HG02588 (cell line): ENCODE measurements around the gene DOCK1.

Experiments used
- ATAC-seq: cut with Tn5 transposase; IDR thresholded peaks from one replicate; pipeline ENCODE4 v1.9.1; 2021; ENCODE audit warnings: mild to moderate bottlenecking, moderate library complexity; ENCODE audit not compliant: unreplicated experiment

The DOCK1 gene

DNA sequence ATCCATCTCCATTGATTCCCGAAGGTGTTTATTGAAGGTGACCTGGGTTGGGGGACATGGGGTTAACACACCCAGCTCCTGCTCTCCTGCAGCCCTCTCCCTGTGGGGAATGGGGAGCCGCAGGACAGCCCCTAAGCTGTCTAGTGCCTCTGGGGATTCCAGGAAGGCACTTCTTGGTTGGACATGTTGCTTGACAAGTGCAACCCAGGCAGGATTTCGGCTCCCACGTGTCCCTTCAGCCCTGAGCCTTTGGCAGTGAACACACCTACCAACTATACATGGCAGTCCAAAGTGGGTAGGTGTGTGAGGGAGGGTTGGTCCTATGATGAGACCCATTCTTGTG is 43.9 kb downstream of the DOCK1 start:
- ATAC-seq: no peak

DNA sequence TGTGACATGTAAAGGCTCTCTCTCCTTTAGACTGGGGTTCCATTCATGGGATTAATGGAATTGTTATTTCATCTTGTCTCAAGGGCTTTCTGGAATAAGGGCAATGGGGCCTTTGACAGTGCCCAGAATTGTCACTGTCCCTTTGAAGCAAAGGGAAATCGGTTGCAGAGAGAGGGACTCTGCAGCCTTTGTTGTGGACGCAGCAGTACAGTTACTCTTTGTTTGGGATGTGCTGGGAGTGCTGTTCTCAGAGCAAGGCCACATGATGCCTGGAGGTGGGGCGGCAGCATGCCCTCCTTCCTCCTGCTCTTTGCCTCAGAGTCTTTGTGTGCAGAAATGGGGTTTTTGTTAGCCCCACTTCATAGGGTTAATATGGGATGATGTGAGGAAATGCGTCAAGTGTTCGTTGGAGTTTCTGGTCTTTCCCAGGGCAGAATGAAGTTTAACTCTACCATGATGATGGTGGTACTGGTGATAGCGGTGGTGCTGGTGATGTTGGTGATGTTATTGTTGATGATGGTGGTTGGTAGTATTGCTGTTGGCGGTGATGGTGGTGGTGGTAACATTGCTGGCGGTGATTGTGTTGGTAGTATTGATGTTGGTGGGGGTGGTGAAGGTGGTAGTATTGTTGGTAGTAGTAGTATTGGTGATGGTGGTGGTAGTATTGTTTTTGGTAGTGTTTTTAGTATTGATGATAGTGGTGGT is 45.3 kb downstream of the DOCK1 start:
- ATAC-seq: no peak

DNA sequence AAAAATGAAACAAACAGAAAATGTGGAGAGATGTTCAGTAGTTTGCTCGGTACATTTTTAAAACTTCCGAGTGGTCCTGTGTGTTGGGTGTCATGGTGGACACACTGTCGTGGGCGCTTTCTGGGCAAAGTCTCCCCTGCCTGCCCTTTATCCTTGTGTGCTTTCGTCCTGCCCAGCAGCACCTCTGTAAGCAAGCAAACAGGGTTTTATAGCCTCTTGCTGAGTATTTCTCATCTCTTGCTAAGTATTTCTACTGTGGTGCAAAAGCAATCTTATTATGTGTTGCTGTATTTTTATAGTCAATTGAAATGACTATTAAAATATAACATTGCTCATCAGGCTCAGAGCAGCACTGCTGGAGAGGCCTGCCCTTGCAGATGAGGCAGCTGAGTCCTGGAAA is 48.7 kb downstream of the DOCK1 start:
- ATAC-seq: no peak

DNA sequence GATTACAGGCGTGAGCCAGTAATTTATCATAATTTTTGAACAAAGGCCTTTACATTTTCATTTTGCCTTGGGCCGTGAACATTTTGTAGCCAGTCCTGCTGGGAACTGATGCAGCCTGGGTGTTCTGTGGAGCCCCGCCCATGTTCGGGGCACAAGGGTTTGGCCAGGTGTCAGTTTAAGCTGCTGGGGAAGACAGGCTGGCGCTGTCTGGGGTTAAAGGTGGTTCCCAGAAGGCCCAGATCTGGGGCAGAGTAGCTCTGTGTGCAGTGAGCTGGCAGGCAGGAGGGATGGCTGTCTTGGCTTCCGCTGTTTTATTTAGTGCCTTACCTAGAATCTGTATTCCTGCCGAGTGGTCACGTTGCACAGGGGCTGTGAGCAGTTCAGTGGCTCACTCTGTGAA is 50.2 kb downstream of the DOCK1 start:
- ATAC-seq: no peak

DNA sequence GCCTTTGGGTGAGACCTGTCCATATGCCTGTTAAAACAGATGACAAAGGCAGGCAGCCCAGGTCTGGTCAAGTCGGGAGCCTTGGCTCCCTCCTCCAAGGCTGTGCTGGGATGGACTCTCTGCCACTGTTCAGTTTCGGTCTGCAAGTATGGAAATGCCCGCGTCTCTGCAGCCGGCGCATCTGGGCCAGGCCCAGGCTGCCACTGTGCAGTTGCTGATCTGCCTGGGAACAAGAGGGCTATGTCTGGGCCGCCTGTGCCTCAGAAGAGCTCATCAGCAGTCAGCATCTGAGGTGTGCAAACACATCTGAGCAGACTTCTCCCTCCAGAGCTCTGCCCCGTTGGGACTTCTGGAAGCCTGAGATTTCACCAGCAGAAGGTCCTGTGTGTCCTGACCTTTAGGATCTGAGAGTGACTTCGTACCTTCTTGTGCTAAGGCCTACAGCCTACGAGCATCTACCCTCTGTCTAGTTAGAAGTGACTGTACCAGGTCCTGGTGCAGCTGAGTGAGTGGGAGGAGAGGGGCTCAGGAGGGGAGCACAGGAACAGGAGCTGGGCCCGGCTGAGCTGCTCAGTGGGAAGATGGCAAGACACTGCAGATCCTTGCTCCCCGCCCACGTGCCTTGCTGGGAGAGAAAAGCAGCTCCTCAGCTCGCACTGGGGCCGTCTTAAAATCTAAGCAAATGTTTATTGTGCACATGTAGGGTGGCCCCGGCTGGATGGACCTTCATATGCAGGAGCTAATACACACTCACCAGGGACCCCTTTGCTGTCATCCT is 50.9 kb downstream of the DOCK1 start:
- ATAC-seq: no peak

DNA sequence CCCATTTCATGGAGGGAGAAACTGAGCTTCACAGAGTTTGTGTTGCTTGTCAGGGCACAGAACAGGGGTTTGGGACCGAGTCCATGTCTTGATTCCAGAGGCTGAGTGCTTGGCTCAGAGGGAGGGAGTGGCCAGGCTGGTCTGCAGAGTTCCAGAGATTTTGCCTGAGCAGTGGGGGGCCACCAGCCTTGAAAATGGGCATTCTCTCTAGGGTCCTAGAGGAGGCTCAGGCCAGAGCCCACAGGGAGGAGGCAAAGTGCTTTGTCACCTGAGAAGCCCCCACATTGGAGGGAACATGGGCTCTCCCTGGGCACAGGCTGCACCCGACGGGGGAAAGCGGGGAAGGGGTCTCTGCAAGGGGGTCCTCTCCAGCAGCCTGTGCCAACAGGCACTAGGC is 51.5 kb downstream of the DOCK1 start:
- ATAC-seq: no peak

DNA sequence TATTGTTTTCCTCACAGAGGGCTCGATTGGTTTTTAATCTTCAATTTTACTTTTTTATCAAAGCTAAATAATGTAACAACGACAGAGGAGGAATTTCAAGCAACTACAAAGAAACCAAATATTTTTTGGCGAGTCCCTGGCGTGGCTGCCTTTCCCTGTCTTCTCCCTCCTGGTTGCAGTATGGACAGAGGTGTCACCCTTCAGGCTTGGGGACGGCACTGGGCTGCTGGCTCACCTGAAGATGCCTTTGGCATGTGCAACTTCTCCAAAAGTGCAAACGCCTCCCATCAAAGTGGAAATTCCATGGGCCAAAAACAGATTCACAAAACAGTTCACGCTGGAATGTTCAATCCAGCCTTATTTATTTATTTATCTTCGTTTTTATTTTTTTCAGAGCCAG is 51.9 kb downstream of the DOCK1 start:
- no peak for ATAC-seq

DNA sequence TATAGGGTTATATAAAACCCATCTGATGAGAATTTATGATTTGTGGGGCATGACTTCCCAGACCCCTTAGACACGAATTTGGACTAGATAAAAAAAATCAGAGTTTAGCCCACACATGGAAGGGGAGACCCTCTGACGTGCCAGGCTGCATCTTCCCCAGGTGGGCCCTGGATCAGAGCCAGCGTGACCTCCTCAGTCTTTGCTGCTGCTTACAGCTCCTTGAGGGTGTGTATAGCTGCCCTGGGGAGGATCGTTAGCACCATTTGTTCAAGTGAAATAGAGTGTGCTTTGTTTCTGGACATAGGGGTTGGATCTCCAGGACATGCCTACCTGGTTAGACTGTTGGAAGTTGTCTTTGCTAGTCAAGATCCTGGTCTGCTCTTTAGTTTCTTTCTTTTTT is 54.2 kb downstream of the DOCK1 start:
- ATAC-seq: no peak

DNA sequence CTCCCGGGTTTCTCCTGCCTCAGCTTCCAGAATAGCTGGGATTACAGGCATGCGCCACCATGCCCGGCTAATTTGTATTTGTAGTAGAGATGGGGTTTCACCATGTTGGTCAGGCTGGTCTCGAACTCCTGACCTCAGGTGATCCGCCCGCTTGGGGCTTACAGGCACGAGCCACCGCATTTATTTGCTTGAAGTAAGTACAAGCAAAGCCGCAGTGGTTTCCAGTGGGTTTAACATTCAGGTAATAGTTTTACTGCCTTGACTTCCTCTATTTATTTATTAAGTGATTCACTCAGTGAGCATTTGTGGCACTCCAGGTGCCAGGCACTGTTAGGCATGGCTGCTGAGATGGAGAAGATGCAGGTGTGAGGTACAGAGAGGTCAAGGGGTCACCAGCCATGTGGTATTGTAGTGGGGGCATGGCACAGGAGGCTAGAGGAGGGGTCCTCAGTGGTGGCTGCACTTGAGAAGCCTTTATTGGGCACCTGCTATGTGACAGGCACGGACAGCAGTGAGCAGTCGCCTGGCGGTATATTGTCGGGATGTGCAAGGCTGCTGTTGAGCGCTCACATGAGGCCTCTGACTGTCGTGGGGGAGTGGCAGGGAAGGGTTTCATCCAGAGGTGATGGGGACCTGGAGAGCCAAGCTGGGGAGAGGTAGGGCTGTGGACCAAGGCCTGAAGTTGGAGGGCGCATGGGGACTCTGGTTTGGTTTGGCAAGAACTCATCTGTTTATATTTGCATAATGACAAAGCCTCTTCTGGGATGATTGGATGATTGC is 54.9 kb downstream of the DOCK1 start:
- no peak for ATAC-seq

DNA sequence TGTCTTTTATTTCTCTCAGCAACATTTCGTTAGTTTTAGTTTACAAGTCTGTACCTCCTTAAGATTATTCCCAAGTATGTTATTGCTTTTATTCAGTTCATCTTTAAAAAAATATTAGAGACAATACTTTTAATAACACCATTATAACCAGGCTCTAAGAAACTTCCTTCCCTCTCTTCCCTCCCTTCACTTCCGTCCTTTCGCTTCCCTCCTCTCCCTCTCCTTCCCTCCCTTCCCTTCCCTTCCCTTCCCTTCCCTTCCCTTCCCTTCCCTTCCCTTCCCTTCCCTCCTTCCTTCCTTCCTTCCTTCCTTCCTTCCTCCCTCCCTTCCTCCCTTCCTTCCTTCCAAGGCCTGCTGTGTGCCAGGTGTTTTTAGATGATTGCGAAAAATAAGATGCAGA is 58.1 kb downstream of the DOCK1 start:
- ATAC-seq: no peak

DNA sequence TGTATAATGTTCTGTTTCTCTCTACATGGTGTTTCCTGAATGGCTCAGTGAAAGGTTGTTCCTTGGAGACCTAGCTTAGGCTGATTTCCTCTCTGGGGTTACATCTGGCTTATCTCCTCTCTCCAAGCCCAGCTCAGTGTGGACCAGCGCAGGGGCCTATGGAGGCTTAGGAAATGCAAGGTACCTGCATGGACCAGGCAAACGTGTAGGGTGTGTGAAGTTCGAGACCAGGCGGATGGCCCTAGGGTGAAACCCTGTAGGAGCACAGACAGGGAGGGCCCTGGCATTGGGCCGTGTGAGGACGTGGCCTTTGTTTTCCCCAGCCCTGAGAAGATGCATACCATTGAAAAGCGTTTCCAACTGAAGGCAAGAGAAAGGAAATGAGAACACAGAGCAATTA is 59.0 kb downstream of the DOCK1 start:
- ATAC-seq: no peak

DNA sequence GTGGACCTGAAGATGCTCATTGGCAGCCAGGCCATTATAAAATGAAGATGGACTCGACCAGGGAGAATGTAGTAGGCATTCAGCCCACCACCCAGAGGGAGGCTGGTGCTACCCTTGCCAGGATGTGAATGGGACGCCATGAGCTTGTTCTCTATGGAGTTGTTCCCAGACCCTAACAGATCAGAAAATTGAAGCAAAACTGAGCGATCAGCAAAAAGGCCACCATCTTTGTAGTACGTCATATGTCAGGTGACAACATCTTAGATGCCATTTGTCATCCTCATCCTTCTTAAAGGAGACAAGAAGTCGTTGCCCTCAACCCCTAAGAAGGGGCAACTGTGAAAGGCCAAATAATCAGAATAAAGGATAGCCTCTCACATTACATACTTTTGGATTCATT is 61.7 kb downstream of the DOCK1 start:
- no peak for ATAC-seq

DNA sequence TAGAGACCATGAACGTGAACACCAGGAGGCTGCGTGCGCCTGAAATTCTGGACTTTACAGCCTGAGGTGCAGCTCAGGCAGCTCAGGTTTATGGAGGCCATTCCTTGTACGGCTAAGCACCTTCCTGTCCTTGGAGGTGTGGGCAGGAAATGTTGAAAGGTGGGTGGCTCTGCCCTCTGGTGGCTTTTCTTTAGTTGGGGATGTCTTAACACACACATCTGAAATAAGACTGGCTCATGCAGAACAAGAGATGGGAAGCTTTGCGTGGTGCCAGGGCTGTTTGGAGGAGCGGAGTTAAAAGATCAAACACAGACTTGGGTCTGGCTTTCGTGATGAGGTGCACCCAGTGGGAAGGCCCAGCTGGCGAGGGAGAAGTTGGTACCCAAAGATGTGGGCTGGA is 64.1 kb downstream of the DOCK1 start:
- no peak for ATAC-seq

DNA sequence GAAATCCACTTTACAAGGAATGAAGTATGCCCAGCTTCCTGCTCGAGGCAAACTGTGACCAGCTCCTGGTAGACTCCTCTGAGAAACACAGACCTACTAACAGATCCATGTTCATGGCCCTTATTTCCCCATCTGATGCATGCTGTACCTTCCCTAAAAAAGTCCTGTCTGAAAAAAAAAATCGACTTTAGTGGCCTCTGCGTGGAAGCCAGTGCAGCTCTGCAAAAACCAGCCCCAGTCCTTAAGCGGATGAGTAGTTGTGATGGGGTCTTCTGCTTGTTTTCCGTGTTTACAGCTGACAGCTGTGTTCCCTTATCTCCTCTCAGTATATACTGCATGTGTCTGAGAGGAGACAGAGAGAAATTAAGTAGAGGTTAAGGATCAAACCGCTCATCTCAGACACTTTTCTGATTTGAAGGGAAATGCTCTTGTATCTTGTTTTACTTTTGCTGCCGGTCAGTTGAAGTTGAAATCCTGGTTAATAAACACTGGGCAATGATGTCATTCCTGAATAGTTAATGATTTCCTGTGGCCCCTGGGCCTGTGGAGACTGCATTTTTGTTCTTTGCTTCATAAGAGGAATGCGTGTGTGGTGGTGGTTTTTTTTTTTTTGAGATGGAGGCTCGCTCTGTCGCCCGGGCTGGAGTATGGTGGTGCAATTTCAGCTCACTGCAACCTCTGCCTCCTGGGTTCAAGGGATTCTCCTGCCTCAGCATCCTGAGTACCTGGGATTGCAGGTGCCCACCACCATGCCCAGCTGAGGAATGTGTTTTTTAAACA is 67.6 kb downstream of the DOCK1 start:
- no peak for ATAC-seq

DNA sequence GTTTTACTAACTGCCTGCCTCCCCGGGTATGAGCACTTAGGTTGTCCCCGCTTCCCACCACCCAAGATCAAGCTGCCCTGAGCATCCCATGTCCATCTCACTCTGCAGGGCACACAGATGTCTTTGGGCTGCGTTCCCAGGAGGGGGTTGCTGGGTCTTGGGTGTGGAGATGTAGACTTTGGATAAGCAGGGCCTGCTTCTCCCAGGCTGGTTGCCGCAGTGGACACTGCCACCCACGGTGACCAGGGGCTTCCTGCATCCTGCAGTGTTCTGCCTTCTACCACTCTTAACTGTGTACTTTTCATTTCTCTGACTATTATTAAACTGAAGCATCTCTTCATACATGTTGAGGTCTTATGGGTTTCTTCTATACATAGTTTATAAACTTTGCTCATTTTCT is 70.0 kb downstream of the DOCK1 start:
- no peak for ATAC-seq

DNA sequence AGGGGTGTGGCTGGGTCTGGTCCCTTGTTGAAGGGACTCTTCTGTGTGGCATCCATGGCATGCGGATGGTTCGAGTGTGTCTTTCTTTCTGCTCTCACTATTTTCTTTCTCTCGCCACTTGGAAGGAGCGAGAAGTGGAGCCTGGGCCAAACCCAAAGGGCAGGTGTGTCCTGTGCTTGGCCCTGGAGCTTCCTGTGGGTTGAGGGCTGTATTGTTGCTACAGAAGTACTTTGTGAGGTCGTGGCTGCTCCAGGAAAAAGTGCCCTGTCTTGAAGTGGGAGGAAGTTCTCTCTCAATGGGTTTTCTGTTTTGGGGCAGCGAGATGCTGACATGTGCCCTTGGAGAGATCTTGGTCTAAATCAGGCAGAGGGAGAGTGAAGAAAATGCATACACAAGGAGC is 72.0 kb downstream of the DOCK1 start:
- ATAC-seq: no peak

DNA sequence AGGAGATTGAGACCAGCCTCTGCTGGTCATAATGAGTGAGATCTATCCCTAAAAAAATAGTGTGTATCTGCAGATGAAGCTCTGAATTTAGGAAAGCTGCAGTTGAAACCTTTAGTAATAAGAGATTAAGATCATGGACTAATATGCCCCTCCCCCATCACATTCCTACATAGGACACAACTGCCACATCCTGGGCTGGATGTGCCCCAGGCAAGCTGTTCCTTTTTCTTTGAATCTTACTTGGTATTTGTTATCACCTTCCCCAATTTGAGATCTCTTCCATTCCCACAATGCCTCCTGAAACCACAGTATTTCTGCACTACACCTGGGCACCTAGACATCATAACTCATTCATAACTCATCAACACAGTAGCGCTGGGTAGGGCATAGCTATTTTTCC is 74.1 kb downstream of the DOCK1 start:
- no peak for ATAC-seq

DNA sequence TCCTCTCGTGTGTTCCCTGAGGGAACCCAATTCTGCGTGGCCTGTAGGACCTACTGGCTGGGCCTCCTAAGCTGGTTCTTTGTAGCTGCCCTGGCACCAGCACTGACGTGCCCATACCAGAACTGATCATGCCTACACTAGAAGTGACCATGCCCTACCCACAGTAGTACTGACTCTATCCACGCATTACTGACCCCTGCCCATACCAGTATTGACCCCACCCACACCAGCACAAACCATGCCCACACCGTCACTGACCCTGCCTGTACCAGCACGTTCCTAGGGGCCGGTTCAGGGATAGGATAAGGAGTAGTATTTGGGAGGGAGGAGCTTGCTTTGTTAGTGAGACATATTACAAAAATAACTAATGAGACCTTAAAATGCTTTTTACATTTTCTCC is 88.0 kb downstream of the DOCK1 start:
- no peak for ATAC-seq

DNA sequence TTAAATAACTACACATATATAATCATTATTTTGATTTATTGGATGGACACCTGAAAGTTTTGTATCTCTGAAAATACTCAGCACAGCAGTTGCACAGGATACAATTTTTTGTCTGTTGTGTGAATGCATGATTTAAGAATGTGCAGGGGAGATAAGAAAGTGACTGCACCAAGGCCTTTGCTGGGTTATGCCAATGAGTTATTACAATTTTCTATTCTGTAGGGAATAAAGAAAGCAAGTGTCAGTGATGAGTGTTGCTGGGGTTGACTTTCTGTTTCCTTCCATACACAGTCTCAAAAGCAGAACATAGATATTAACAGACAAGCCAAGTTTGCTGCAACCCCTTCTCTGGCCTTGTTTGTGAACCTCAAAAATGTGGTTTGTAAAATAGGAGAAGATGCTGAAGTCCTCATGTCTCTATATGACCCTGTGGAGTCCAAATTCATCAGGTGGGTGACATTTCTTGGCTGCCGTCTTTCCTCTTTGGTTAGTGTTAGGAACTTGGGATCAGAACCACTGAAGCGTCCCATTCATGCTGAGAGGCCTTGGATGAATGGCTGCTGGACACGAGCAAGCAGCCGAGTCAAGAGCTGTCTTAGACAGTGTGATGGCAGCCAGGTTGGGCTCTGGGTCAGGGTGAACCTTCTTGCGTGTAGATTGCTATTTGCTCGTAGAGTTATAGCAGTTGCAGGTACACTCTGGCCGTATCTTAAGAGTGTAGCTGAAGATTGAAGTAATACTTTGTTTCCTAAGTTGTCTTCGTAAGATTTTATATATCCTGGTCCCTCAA is 92.8 kb downstream of the DOCK1 start:
- no peak for ATAC-seq

DNA sequence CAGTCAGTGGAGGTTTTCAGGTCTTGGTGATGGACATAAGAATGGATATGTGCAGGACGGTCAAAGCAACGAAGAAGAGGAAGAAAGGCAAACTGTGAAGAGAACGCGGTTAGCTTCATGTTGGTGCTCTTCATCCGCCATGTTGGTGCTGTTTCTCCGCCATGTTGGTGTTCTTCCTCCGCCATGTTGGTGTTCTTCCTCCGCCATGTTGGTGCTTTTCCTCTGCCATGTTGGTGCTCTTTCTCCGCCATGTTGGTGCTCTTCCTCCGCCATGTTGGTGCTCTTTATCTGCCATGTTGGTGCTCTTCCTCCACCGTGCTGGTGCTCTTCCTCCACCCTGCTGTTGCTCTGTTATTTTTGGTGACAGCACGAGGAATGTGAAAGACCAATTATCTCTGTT is 95.4 kb downstream of the DOCK1 start:
- no peak for ATAC-seq
